GM19452 (cell line): ENCODE measurements around the gene RUBCNL.

Experiments
- ATAC-seq: cut with Tn5 transposase; IDR thresholded peaks from one replicate; pipeline ENCODE4 v1.9.1; 2021; ENCODE audit not compliant: unreplicated experiment

RUBCNL gene

DNA sequence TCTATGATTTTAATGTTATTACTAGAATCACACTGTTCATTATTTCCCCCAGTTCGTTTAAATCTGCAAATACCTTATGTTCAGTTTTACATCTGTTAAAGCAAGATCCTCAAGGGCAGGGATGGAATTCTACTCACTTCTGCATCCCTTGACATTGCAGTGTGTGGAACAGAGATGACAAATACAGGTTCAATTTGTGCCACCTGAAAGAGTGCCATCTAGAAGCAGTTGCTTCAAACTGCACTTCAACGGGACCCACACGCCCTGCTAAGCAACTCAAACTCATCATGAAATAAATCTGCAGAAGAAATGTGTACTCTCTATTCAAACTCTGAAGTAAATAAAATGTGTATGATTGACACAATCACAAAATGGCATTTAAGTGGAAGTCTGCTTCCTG is 44.5 kb downstream of the RUBCNL start:
- no peak for ATAC-seq

DNA sequence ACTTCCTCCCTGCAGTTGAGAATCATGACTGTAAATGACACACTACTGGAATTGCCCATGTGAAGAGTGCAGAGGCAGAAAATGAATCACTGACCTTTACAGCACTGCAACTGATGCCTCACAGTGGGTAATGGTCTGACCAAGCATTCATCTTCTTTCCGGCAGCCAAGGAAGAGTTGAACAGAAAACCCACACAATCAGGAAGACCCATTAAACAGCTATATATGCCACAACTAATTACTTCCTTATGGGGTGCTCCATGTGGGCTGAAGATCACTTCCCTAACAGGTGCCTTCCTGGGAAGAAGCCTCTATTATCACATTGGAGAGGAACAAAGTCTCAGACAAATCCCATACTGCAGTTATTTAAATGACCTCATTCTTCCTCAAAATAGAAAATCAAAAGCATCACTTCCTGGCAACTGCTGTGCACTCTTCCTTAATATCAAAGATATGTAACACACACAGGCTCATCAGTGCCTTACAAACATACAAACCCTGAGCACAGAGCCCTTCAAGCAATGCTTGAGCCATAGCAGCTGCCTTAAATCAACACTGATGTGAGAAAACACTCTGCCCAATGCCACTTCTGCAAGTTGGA is 45.8 kb downstream of the RUBCNL start:
- ATAC-seq = peak; percentile 77

DNA sequence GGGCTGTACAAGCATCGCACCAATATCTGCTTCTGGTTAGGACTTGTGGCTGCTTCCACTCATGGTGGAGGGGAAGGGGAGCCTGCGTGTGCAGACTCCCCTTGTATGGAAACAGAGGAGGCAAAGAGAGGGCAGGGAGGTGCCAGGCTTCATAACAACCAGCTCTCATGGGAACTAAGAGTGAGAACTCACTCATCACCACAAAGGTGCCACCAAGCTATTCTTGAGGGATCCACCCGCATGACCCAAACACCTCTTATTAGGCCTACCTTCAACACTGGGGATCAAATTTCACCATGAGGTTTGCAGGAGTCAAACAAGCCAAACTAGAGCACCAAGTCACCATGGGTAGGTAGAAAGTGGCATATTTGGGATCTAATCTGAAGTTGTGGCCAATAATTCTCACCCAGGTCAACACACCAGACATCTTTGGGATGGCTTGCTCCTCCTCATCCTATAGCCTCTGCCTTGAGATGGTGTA is 46.4 kb downstream of the RUBCNL start:
- ATAC-seq = peak; percentile 32

DNA sequence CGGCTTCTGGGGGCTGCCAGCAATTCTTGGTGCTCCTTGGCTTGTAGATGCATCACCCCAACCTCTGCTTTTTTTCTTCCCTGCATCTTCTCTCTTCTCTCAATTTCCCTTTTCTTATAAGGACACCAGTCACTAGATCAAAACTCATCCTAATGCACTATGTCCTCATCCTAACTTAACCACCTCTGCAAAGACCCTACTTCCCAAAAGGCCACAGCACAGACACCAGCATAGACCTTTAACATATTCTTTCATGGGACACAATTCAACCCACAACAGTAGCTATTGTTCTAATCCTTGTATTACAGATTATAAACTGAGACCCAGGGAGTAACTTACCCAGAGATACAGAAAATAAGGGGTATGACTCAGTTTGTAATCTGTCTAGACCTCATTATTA is 47.0 kb downstream of the RUBCNL start:
- ATAC-seq = no peak

DNA sequence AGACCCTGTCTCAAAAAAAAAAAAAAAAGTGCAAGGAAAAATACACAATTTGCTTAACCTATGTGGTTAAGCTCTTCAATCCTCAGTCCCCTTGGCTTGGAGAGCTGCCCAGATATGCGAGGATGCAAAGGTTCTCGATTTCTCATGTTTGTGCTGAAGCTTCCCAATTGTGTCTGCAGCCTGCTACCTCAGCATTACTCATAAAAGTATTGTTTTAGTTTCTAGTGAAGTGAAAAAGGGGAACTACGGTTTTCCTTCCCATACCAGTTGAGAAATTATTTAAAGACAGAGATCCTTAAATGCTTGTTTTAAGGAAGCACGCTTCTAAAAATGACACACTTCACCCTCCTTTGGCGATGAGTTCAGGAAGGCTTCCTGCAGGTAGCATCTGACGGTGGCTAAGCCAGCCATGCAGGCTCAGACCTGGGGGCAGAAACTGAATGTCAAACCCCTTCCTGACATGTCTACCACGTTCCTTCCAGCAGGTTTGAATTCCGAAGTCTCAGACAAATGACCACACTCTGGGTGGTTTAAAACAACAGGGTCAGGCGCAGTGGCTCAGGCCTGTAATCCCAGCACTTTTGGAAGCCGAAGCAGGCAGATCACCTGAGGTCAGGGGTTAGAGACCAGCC is 47.9 kb downstream of the RUBCNL start:
- ATAC-seq = no peak

DNA sequence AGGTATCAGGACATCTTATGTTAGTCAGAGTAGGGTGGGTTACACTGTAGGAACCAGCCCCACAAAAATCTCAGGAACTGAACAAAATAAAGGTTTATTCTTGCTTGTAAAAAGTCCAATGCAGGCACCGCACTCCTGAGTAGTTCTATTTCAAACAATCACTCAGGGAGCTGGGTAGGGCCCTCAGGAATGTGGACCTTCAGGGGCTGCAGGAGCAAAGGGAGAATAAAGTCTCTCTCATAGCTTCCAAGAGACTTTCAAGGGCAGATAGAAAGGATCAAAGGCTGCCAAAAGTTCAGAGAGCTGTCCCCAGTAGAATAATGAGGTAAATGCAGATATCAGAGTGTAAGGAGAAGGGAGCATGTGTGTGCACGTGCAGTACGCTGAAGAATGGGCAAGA is 49.4 kb downstream of the RUBCNL start:
- no peak for ATAC-seq

DNA sequence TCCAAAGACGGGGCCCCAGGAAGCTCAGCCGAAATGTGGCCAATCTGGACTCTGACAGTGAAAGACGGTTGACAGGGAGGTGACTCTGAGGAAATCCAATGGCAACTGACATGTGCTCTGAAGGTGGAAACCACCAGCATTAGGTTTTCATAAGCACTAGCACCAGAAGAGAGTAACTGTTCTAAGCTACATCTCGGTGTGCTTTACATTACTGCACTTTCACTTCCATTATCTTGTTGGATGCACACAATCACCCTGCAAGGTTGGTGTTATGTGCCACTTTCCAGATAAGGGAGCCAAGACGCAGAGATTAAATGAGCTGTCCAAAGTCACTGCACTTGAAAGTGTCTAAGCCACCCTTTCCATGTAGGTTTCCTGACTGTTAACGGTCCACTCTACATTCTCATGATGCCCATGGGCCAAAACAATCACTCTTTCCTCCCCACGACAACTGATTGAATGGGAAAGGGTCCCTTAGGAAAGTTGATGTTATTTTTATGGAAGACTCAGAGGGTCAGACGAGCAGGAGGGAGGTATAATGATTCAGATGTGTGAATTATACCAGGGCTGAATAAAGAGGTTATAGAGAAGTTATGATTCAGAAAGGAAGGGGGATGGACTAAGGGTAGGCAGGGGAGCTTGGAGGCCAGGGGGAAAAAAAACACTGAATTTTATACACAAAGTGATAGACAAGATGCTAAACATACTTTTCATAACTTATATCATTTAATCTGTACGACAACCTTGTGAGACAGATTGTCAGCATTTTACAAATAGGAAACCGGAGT is 52.8 kb downstream of the RUBCNL start:
- ATAC-seq = no peak

DNA sequence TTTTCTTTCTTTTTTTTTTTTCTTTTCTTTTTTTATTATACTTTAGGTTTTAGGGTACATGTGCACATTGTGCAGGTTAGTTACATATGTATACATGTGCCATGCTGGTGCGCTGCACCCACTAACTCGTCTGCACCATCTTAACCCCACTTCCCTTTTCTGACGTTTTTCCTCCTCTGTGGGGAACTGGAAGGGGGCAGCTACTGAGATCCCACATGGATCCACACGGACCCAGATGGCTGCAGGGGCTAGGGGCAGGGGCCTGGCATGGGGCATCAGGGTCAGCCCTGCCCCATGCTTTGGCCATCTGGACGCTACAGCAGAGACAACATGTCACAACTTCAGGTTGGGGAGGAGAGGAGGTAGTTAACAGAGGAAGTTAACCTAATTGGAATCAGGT is 54.3 kb downstream of the RUBCNL start:
- no peak for ATAC-seq

DNA sequence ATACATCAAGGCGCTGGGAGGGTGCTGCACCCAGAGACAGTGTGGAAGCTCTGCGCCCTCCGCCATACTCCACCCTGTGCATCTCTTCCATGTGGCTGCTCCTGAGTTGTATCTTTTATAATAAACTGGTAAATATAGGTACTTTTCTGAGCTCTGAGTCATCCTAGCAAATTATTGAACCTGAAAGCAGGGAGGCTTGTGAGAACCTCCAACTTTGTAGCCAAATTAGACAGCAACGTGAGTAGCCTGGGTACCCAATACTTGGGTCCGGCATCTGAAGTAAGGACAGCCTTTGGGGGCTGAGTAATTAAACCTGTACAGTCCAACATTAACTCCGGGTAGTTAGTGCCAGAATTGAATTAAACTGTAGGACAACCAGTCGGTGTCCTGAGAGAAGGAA is 57.4 kb downstream of the RUBCNL start:
- ATAC-seq = no peak

DNA sequence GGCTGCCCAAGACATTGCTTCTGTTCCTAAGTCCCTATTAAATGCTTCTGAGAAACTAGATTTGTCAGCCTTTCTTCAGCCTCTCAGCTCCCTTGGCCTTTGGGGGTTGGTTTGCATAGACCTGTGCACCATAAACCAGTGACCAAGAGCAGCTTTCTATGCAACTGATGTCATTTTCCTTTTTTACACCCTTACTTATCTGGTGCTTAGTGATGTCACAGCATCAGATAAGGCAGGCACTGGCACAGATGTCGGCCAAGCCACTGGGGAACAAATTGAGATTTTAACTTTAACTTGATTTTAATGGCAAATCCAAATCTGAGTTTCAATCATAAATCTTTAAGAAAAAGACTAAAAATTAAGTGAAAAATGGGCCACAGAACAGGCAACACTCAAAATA is 59.8 kb downstream of the RUBCNL start:
- ATAC-seq = no peak

DNA sequence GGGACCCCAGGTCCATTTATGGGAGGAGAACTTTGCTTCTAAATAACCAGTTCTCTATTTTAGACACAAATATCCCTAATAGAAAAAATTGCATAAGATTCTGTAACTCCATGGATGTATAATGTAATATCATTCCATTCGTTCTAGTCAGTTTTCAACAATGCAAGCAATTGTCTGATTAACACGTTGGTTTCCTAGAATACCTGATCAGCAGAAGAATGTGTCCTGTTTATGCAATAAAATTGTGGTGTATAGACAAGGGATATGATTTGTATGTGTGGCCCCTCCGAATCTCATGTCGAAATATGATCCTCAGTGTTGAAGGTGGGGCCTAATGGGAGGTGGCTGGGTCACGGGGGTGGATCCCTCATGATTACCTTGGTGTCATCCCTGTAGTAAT is 62.1 kb downstream of the RUBCNL start:
- no peak for ATAC-seq

DNA sequence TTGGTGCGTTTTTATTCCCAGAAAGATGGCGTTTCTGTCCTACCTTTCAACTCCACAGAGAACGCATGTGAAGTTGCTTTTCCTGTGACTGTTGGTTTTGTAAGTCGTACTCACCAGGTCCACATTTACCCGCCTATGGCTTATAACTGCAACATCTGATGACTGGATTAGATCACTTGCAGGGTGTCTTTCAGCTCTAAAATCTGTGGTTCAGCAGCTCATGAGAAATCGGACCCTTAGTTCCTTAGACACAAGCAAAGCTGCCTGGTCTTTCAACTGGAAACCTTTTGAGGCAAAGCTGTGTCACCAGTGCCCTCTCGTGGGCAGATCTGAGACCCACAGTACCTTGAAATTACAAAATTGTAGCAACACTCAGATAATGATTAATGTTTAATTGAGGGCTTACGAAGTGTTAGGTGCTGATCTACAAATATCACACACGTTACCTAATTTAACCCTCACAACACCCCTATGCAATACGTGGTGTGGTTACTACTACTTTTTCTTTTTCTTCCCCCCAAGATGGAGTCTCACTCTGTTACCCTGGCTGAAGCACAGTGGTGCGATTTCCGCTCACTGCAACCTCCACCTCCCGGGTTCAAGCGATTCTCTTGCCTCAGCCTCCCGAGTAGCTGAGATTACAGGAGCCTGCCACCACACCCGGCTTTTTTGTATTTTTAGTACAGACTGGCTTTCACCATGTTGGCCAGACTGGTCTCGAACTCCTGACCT is 65.4 kb downstream of the RUBCNL start:
- ATAC-seq = no peak

DNA sequence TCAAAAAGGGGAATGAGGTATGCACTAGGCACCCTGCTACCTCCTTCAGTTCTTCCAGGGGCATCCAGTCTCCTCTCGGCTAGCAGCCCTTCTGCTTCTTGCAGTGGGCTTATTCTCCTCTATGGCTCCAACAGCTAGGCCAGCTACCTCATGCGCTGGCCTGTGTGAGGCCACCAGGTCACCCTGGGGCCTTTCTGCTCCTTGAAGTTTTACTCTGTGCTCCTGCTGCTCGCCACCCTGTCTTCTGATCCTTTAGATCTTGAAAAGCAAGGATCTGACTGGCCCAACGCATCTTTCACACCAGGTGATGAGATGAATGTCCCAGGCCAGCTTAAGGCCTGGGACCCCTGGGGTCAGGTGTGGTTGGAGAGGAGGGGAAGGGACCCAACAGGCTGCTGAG is 66.2 kb downstream of the RUBCNL start:
- ATAC-seq = no peak

DNA sequence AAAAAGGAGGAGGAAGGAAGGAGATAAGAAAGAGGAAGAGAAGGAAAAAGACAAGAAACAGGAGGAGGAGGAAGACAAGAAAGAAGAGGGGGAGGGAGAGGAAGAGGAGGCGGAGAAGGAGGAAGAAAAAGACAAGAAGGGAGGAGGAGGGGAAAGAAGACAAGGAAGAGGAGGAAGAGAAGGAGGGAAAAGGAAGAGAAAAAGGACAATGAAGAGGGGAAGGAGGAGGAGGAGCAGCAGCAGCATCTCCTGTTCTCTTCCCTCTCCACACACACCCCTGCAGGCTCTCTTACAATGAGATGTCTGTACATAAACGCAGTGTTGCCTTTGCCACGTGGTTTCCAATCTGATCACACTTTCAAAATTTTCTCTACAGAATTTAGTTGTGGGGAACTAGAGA is 66.6 kb downstream of the RUBCNL start:
- ATAC-seq = no peak

DNA sequence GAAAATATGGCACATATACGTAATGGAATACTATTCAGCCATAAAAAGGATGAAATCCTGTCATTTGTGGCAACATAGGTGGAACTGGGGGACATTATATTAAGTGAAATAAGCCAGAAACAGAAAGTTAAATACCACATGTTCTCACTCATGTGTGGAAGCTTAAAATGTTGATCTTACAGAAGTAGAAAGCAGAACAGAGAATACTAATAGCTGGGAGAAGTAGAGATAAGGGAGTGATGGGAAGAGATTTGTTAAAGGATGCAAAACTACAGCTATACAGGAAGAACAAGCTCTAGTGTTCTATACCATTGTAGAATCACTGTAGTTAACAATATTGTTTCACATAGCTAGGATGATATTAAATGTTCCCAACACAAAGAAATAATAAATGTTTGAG is 68.1 kb downstream of the RUBCNL start:
- ATAC-seq = no peak

DNA sequence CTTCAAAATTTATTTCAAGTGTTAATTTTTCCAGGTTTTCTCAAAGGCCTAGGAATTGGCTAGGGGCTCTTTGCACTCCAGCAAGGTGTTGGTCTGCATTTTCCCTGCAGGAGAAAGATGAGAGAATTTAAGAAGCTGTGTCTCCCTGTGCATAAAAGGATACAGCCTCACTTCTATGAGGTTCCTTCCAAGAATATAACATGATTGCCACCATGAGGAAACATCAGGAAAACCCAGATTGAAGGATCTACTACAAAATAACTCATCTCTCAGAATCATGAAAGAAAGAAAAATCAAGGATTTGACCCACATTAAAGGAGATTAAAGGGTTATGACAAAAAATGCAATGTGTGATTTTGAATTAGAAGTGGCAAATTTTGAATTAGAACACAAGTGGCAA is 69.9 kb downstream of the RUBCNL start:
- ATAC-seq = no peak

DNA sequence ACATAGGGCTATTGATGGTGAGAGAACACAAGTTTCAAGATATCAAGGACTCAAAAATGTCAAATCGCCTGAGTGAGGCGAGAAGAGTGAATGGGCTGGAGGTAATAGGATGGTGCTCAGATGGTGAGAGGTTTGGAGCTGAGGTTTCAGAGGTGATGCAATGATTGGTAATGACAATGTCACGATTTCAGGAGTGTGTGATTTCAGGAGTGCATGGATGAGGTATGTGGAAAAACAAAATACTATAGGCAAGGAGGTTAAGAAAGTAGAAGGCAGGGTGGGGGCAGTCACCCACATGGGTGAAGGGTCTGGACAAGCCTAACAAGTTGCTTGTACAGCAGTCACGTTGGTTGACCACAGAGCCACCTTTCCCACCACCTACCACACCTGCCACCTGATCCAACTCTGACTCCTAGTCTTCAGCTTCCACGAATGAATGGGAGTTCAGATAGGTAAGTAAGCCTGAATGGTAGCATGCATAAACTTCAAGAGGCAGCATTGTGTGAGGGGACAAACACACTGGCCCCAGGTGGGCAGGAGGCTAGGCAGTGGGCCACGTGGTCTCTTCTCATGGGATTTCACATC is 71.5 kb downstream of the RUBCNL start:
- ATAC-seq = no peak

DNA sequence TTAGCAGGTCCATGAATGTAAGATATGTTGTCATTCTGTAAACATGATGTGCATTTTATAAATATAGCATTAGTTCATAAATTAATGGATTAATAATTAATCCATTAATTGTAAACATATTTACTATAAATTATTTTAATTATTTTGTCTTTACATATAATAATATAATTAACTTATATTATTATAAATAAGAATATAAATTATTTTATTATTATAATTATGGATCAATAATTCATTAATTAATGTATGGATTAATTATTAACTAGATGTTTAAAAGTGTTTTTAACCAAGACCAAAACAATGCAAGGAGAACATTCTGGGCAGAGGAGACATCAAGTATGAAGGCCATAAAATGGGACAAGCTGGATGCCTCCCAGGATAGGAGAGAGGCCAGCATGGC is 72.0 kb downstream of the RUBCNL start:
- no peak for ATAC-seq

DNA sequence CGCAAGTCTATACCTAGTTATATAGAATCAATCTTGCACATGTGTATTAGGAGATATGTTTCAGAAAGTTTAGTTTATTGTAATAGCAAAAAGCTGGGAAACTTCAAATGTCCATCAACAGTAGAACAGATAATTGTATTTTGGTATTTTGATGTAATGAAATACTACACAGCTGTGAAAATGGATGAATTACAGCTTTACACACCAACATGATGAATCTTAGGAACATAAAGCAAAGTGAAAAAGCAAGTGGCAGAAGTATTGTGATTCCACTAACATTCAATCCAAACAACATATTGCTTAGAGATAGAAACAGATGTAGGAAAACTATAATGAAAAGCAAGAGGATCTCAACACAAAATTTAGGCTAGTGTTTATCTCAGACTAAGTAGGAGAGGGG is 72.5 kb downstream of the RUBCNL start:
- no peak for ATAC-seq

DNA sequence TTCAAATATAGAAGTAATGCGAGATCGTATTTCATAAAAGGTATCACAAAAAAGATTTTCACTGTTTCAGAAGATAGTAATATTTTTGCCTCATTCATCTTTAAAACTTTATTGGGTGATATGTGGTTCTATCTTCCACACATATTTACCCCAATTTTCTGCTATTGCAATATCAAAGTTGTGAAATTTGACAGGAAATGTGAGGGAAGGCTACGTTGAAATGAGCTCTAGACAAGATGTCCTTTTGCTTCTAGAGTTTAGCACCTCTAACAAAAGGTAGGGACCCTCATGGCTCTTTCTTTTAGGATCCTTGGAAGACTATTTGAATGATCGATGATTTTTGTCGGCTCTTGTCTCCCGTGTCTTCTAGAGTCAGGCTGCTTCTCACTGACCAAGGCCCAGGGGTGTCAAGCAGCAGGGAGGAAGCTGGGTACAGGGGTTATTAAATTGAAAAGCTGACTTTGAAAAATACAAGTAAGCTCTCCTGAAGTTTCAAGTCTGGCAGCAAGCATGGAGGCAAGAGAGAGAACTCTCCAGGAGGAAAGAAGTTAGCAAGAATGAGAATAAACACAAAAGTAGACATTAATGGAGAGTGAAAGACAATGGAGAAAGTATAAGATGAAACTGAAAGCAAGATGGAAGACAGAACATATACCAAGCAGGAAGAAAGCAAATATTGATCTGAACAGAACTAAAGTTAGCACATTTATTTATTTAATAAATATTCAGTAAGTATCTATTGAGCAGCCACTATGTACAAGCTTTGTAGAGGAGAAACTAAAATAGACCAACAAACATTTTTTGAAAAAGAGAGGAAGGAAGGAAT is 73.4 kb downstream of the RUBCNL start:
- no peak for ATAC-seq
